ENCODE measurements around the gene CENPE.

CENPE gene

GRCh38 chr4:103168993-103169392 is 29.1 kb downstream of the CENPE start:
- no peak for TF ChIP-seq MAX (IDR thresholded peaks at IDR 0.05; ENCODE audit: low read depth, low read length)
- TF ChIP-seq CTCF (IDR thresholded peaks at IDR 0.05; ENCODE audit: low read depth, low read length) = no peak
- TF ChIP-seq MYC (IDR thresholded peaks at IDR 0.05; ENCODE audit: low read depth, low read length) = no peak
- DNase-seq (ENCODE audit: low read depth) = no peak
- no peak overlapping the region for H3K4me3 ChIP-seq (ENCODE audit: low read depth, low read length)

- H3K4me3 ChIP-seq (ENCODE audit: low read depth, low read length) = no peak overlapping the region
- TF ChIP-seq CTCF (IDR thresholded peaks at IDR 0.05; ENCODE audit: low read depth, low read length) (no peak), POLR2A (IDR thresholded peaks at IDR 0.05; ENCODE audit: extremely low read depth, insufficient read length) (no peak), MYC (IDR thresholded peaks at IDR 0.05; ENCODE audit: low read depth, low read length) (no peak), MAX (IDR thresholded peaks at IDR 0.05; ENCODE audit: low read depth, low read length) (no peak)
- DNase-seq (ENCODE audit: low read depth) = no peak
Observed at GRCh38 chr4:103162176-103162575, 36.0 kb downstream of the CENPE start.

- DNase-seq (ENCODE audit: low read depth) = no peak
- H3K4me3 ChIP-seq (ENCODE audit: low read depth, low read length) = no peak overlapping the region
- TF ChIP-seq POLR2A (IDR thresholded peaks at IDR 0.05; ENCODE audit: extremely low read depth, insufficient read length) (no peak), CTCF (IDR thresholded peaks at IDR 0.05; ENCODE audit: low read depth, low read length) (no peak), MAX (IDR thresholded peaks at IDR 0.05; ENCODE audit: low read depth, low read length) (no peak), MYC (IDR thresholded peaks at IDR 0.05; ENCODE audit: low read depth, low read length) (no peak)
Observed at GRCh38 chr4:103158760-103159159, 39.4 kb downstream of the CENPE start.

- TF ChIP-seq MAX (IDR thresholded peaks at IDR 0.05; ENCODE audit: low read depth, low read length) (no peak), CTCF (IDR thresholded peaks at IDR 0.05; ENCODE audit: low read depth, low read length) (no peak), MYC (IDR thresholded peaks at IDR 0.05; ENCODE audit: low read depth, low read length) (no peak), POLR2A (IDR thresholded peaks at IDR 0.05; ENCODE audit: extremely low read depth, insufficient read length) (no peak)
- no peak overlapping the region for H3K4me3 ChIP-seq (ENCODE audit: low read depth, low read length)
- no peak for DNase-seq (ENCODE audit: low read depth)
Observed at GRCh38 chr4:103156106-103156505, 42.0 kb downstream of the CENPE start.

GRCh38 chr4:103152381-103152780 is 45.8 kb downstream of the CENPE start:
- no peak overlapping the region for H3K4me3 ChIP-seq (ENCODE audit: low read depth, low read length)
- TF ChIP-seq MYC (IDR thresholded peaks at IDR 0.05; ENCODE audit: low read depth, low read length) (no peak), POLR2A (IDR thresholded peaks at IDR 0.05; ENCODE audit: extremely low read depth, insufficient read length) (no peak), MAX (IDR thresholded peaks at IDR 0.05; ENCODE audit: low read depth, low read length) (no peak)
- DNase-seq (ENCODE audit: low read depth) = no peak

- TF ChIP-seq MAX (IDR thresholded peaks at IDR 0.05; ENCODE audit: low read depth, low read length) (no peak), POLR2A (IDR thresholded peaks at IDR 0.05; ENCODE audit: extremely low read depth, insufficient read length) (no peak), MYC (IDR thresholded peaks at IDR 0.05; ENCODE audit: low read depth, low read length) (no peak), CTCF (IDR thresholded peaks at IDR 0.05; ENCODE audit: low read depth, low read length) (no peak)
- H3K4me3 ChIP-seq (ENCODE audit: low read depth, low read length) = no peak overlapping the region
- no peak for DNase-seq (ENCODE audit: low read depth)
Observed at GRCh38 chr4:103150677-103151076, 47.5 kb downstream of the CENPE start.

Measured in NB4 (cell line).